Measurements from ENCODE around the gene RNASET2. TPM values are rescaled to one million over a fixed set of nuclear protein-coding genes. Genes with fewer than 3 reads are reported as not detected.

Gene RNASET2
- total and polyA plus RNA-seq, 2 of the 13 experiments (the other 11 are each of a cell fraction or from before 2014, with no cell fraction given), result 44.6 to 597 TPM

DNA sequence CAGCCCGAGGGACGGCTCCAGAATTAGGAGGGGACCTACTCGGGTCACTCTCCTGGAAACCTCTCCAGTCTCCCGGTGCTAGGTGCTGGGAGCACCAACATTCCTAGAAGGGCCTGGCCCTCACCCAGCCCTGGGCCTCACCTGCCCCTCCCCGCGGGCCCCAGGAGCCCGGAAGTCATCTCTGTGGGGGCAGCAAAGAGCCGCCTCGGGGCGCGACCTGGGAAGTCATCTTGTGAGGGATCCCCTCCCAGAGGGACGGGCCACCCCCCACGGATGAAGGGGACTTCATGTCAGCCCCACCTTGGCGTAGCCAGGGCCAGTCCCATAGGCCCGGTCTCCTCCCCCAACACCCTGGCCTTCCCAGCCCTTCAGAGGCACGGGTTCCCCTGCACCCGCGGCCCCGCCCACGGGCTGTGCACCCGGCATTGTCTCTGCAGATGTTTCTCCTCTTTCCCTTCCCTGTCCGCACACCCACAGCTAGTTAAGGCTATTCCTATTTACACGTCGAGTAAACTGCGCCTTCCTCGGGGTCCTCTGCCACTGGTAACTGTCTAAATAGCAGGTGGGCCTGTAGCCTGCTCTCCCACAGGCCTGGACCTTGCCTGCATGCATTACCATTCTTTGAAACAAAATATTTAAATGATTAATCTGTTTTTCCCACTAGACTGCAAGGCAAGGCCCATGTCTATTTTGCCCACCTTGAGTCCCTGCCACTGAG lies 896 bp upstream of the RNASET2 start (continued):
- TF ChIP-seq YEATS4 (CRISPR knock-in tag; IDR thresholded peaks at IDR 0.05; ENCODE audit: borderline replicate concordance) (no peak), SMYD3 (CRISPR knock-in tag; IDR thresholded peaks at IDR 0.05) (no peak), ZNF451 (CRISPR knock-in tag; IDR thresholded peaks at IDR 0.05) (peak; percentile 7; the same call in 1 of the 2 replicates), MZF1 (CRISPR knock-in tag; IDR thresholded peaks at IDR 0.05; ENCODE audit: borderline replicate concordance) (peak; percentile 60; the same call in 1 of the 2 replicates), ZKSCAN1 (IDR thresholded peaks at IDR 0.05; ENCODE audit: low read length) (no peak), ZNF75D (CRISPR knock-in tag; IDR thresholded peaks at IDR 0.05; ENCODE audit: borderline replicate concordance) (no peak), RARA (CRISPR knock-in tag; IDR thresholded peaks at IDR 0.05) (peak; percentile 94), ZNF326 (CRISPR knock-in tag; IDR thresholded peaks at IDR 0.05; ENCODE audit: borderline replicate concordance) (no peak), GPN1 (CRISPR knock-in tag; IDR thresholded peaks at IDR 0.05; ENCODE audit: borderline replicate concordance) (no peak), DBP (CRISPR knock-in tag; IDR thresholded peaks at IDR 0.05; ENCODE audit: not compliant biosample characterization) (no peak), HMGA1 (CRISPR knock-in tag; conservative IDR thresholded peaks at IDR 0.05) (no peak), HMGXB4 (CRISPR knock-in tag; IDR thresholded peaks at IDR 0.05; ENCODE audit: borderline replicate concordance in 1 of 2, low read depth in 1 of 2) (peak; percentile 57 to 61; a peak in 2 of 4 replicates), MLX (CRISPR knock-in tag; IDR thresholded peaks at IDR 0.05) (peak; percentile 20; the same call in 1 of the 2 replicates)
- TF ChIP-seq, protein P1, sequence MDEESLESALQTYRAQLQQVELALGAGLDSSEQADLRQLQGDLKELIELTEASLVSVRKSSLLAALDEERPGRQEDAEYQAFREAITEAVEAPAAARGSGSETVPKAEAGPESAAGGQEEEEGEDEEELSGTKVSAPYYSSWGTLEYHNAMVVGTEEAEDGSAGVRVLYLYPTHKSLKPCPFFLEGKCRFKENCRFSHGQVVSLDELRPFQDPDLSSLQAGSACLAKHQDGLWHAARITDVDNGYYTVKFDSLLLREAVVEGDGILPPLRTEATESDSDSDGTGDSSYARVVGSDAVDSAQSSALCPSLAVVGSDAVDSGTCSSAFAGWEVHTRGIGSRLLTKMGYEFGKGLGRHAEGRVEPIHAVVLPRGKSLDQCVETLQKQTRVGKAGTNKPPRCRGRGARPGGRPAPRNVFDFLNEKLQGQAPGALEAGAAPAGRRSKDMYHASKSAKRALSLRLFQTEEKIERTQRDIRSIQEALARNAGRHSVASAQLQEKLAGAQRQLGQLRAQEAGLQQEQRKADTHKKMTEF (CRISPR knock-in tag; IDR thresholded peaks at IDR 0.05), result peak; percentile 97
- TF ChIP-seq, protein P2, sequence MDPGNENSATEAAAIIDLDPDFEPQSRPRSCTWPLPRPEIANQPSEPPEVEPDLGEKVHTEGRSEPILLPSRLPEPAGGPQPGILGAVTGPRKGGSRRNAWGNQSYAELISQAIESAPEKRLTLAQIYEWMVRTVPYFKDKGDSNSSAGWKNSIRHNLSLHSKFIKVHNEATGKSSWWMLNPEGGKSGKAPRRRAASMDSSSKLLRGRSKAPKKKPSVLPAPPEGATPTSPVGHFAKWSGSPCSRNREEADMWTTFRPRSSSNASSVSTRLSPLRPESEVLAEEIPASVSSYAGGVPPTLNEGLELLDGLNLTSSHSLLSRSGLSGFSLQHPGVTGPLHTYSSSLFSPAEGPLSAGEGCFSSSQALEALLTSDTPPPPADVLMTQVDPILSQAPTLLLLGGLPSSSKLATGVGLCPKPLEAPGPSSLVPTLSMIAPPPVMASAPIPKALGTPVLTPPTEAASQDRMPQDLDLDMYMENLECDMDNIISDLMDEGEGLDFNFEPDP (CRISPR knock-in tag; conservative IDR thresholded peaks at IDR 0.05), result no peak
- TF ChIP-seq, protein P3, sequence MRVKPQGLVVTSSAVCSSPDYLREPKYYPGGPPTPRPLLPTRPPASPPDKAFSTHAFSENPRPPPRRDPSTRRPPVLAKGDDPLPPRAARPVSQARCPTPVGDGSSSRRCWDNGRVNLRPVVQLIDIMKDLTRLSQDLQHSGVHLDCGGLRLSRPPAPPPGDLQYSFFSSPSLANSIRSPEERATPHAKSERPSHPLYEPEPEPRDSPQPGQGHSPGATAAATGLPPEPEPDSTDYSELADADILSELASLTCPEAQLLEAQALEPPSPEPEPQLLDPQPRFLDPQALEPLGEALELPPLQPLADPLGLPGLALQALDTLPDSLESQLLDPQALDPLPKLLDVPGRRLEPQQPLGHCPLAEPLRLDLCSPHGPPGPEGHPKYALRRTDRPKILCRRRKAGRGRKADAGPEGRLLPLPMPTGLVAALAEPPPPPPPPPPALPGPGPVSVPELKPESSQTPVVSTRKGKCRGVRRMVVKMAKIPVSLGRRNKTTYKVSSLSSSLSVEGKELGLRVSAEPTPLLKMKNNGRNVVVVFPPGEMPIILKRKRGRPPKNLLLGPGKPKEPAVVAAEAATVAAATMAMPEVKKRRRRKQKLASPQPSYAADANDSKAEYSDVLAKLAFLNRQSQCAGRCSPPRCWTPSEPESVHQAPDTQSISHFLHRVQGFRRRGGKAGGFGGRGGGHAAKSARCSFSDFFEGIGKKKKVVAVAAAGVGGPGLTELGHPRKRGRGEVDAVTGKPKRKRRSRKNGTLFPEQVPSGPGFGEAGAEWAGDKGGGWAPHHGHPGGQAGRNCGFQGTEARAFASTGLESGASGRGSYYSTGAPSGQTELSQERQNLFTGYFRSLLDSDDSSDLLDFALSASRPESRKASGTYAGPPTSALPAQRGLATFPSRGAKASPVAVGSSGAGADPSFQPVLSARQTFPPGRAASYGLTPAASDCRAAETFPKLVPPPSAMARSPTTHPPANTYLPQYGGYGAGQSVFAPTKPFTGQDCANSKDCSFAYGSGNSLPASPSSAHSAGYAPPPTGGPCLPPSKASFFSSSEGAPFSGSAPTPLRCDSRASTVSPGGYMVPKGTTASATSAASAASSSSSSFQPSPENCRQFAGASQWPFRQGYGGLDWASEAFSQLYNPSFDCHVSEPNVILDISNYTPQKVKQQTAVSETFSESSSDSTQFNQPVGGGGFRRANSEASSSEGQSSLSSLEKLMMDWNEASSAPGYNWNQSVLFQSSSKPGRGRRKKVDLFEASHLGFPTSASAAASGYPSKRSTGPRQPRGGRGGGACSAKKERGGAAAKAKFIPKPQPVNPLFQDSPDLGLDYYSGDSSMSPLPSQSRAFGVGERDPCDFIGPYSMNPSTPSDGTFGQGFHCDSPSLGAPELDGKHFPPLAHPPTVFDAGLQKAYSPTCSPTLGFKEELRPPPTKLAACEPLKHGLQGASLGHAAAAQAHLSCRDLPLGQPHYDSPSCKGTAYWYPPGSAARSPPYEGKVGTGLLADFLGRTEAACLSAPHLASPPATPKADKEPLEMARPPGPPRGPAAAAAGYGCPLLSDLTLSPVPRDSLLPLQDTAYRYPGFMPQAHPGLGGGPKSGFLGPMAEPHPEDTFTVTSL (CRISPR knock-in tag; IDR thresholded peaks at IDR 0.05; ENCODE audit: borderline replicate concordance), result peak; percentile 87

Data from HepG2 (cell line).